HepG2 (cell line): ENCODE measurements around the gene NR2F1-AS1. TPM values are rescaled to one million over a fixed set of nuclear protein-coding genes. Genes with fewer than 3 reads are reported as not detected.

ENCODE experiments used
- AKNA ChIP-seq: sonication (generic); formaldehyde crosslinking; IDR thresholded peaks from 2 replicates; pipeline ENCODE4 v1.4.0; 2020; ENCODE audit warnings: missing genetic modification reagents, borderline replicate concordance
- FOXO4 ChIP-seq: sonication (generic); formaldehyde crosslinking; conservative IDR thresholded peaks from 2 replicates; pipeline ENCODE4 v1.8.1; 2023; ENCODE audit warnings: missing genetic modification reagents
- HIVEP1 ChIP-seq: sonication (generic); formaldehyde crosslinking; IDR thresholded peaks from 2 replicates; pipeline ENCODE4 v1.4.0; 2020; ENCODE audit warnings: mild to moderate bottlenecking, missing genetic modification reagents
- HMG20A ChIP-seq: IDR thresholded peaks from 2 replicates; pipeline ENCODE4 v1.6.1; 2016; ENCODE audit warnings: borderline replicate concordance
- MBNL3 ChIP-seq: fragments of 250-450 bp; sonication (Bioruptor Pico); conservative IDR thresholded peaks from 2 replicates; pipeline ENCODE4 v1.8.0; 2022; ENCODE audit warnings: mild to moderate bottlenecking, inconsistent platforms
- PPARG ChIP-seq: conservative IDR thresholded peaks from 2 replicates; pipeline ENCODE4 v1.6.1; 2016; ENCODE audit warnings: missing biosample characterization, missing genetic modification reagents
- SAFB2 ChIP-seq: sonication (generic); formaldehyde crosslinking; IDR thresholded peaks from 2 replicates; pipeline ENCODE4 v1.5.1; 2020; ENCODE audit warnings: missing genetic modification reagents, low read depth, mild to moderate bottlenecking, borderline replicate concordance
- SOX5 ChIP-seq: IDR thresholded peaks from 2 replicates; pipeline ENCODE4 v1.6.1; 2016; ENCODE audit warnings: borderline replicate concordance
- SOX6 ChIP-seq, 2 experiments: fragments of 450-650 bp in 1 of 2; sonication (generic) in 1 of 2; formaldehyde crosslinking in 1 of 2; IDR thresholded peaks; 2 replicates each; pipeline versions ENCODE4 v1.4.0 to v1.6.1; 2017 to 2020; ENCODE audit warnings: antibody characterized with exemption in 1 of 2, mild to moderate bottlenecking in 1 of 2, missing genetic modification reagents in 1 of 2
- SP4 ChIP-seq: sonication (generic); formaldehyde crosslinking; IDR thresholded peaks from 2 replicates; pipeline ENCODE4 v1.8.1; 2023; ENCODE audit warnings: mild to moderate bottlenecking, missing genetic modification reagents
- TFE3 ChIP-seq: IDR thresholded peaks from 2 replicates; pipeline ENCODE4 v1.6.1; 2016
- ZBTB7A ChIP-seq: sonication (generic); formaldehyde crosslinking; IDR thresholded peaks from 2 replicates; pipeline ENCODE4 v1.8.0; 2022; ENCODE audit warnings: mild to moderate bottlenecking, missing genetic modification reagents
- ZFP62 ChIP-seq: sonication (generic); formaldehyde crosslinking; IDR thresholded peaks from 2 replicates; pipeline ENCODE4 v1.4.0; 2020; ENCODE audit warnings: missing genetic modification reagents
- ZNF333 ChIP-seq: sonication (generic); formaldehyde crosslinking; IDR thresholded peaks from 2 replicates; pipeline ENCODE4 v1.4.0; 2020; ENCODE audit warnings: mild to moderate bottlenecking, missing genetic modification reagents, borderline replicate concordance
- ZNF33A ChIP-seq: sonication (generic); formaldehyde crosslinking; IDR thresholded peaks from 2 replicates; pipeline ENCODE4 v1.5.1; 2020; ENCODE audit warnings: missing genetic modification reagents, mild to moderate bottlenecking, moderate library complexity, borderline replicate concordance
- ZNF34 ChIP-seq: sonication (generic); formaldehyde crosslinking; IDR thresholded peaks from 2 replicates; pipeline ENCODE4 v1.4.0; 2020; ENCODE audit warnings: mild to moderate bottlenecking, missing genetic modification reagents, borderline replicate concordance
- ZNF543 ChIP-seq: sonication (generic); formaldehyde crosslinking; IDR thresholded peaks from 2 replicates; pipeline ENCODE4 v1.4.0; 2020; ENCODE audit warnings: mild to moderate bottlenecking, missing genetic modification reagents
- ZNF850 ChIP-seq: sonication (generic); formaldehyde crosslinking; conservative IDR thresholded peaks from 2 replicates; pipeline ENCODE4 v1.9.0; 2021; ENCODE audit warnings: mild to moderate bottlenecking, missing genetic modification reagents
- ZNF891 ChIP-seq: sonication (generic); formaldehyde crosslinking; IDR thresholded peaks from 2 replicates; pipeline ENCODE4 v1.5.0; 2020; ENCODE audit warnings: mild to moderate bottlenecking, missing genetic modification reagents
- ZSCAN30 ChIP-seq: sonication (generic); formaldehyde crosslinking; IDR thresholded peaks from 2 replicates; pipeline ENCODE4 v1.5.0; 2020; ENCODE audit warnings: mild to moderate bottlenecking, missing genetic modification reagents
- polyA plus RNA-seq, 8 experiments: library from polyadenylated mRNA; depleted of rRNA in 3 of 8; stranded (reverse) in 7 of 8; unstranded in 1 of 8; fragments of >200 nt; fragmentation: Illumina TruSeq in 4 of 8; extraction: Trizol in 4 of 8; gene quantifications; 2 replicates each; pipeline versions ENCODE4 v1.2.1 to v1.2.3, GENCODE V29; 2011 to 2016; ENCODE audit warnings: low read depth in 4 of 8, missing spikeins in 1 of 8, mixed read lengths in 1 of 8; ENCODE audit not compliant: insufficient read depth in 1 of 8
- total RNA-seq, 5 experiments: library from RNA; depleted of rRNA; stranded (reverse); fragments of >200 nt; fragmentation: Illumina TruSeq; extraction: Trizol; gene quantifications; 2 replicates each; pipeline ENCODE4 v1.2.3, GENCODE V29; 2016; ENCODE audit warnings: low read depth in 1 of 5

Gene NR2F1-AS1
- total and polyA plus RNA-seq, 2 of the 13 experiments (the other 11 are each of a cell fraction or from before 2014, with no cell fraction given), result 2.8 TPM

- no peak for TF ChIP-seq SOX6 (IDR thresholded peaks at IDR 0.05)
- peak; percentile 27; the same call in 1 of the 2 replicates for TF ChIP-seq SOX6 (CRISPR knock-in tag; IDR thresholded peaks at IDR 0.05)
- 0 out of 2 replicates have a peak, but pooled peaks have one; percentile 59 for TF ChIP-seq ZNF333 (CRISPR knock-in tag)
- no peak for TF ChIP-seq TFE3 (CRISPR knock-in tag)
- TF ChIP-seq SOX5 (CRISPR knock-in tag), result no peak
- no peak for TF ChIP-seq HMG20A (CRISPR knock-in tag)
- no peak for TF ChIP-seq ZBTB7A (CRISPR knock-in tag)
- 0 out of 2 replicates have a peak, but pooled peaks have one; percentile 80 for TF ChIP-seq ZNF34 (CRISPR knock-in tag)
- TF ChIP-seq SP4 (CRISPR knock-in tag), result 0 out of 2 replicates have a peak, but pooled peaks have one; percentile 28
- TF ChIP-seq AKNA, result no peak
- no peak for TF ChIP-seq ZSCAN30 (CRISPR knock-in tag)
- TF ChIP-seq ZFP62 (CRISPR knock-in tag), result no peak
- TF ChIP-seq HIVEP1 (CRISPR knock-in tag), result 0 out of 2 replicates have a peak, but pooled peaks have one; percentile 41
- TF ChIP-seq ZNF543 (CRISPR knock-in tag), result 0 out of 2 replicates have a peak, but pooled peaks have one; percentile 46
- 0 out of 2 replicates have a peak, but pooled peaks have one; percentile 55 for TF ChIP-seq ZNF33A (CRISPR knock-in tag)
- no peak for TF ChIP-seq FOXO4
- TF ChIP-seq ZNF891, result peak; percentile 84
- 0 out of 2 replicates have a peak, but pooled peaks have one; percentile 86 for TF ChIP-seq ZNF850 (CRISPR knock-in tag)
- TF ChIP-seq SAFB2 (CRISPR knock-in tag), result no peak
- TF ChIP-seq MBNL3 (CRISPR knock-in tag), result no peak
- TF ChIP-seq PPARG (CRISPR knock-in tag), result no peak
Measured at GRCh38 chr5:93580063-93580926, 724 bp downstream of the NR2F1-AS1 start (continued).
